Activated effector memory CD4-positive, alpha-beta T cell treated with Interleukin-2 at 50 U/mL for 16 hours (primary cell): ENCODE results near the gene PPP3CA.
"Not testable (repeated sequence)": the region's sequence is repeated elsewhere in the genome, so short reads cannot be mapped to it uniquely, and the experiment has no call there.

ENCODE experiments used
- DNase-seq: peaks from one replicate; pipeline ENCODE4 v3.0.0-alpha.2; 2020

The PPP3CA gene

DNA sequence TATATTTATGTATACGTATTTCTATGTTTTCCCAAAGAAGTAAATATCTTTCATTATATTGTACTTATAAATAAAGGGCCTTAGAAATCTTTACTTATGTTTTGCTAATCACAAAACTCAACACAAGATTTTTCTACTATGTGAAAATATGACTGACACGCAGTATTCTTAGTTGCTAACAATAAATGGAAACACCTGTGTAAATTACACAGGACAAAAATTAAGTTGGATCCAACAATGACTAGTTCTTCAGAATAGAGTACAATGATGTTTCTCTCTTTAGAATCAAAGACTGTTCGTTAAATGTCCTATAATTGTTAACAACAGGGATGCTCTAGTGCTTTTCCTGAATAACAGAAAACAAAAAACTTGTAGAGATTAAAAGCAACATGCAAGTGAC is 96.1 kb downstream of the PPP3CA start:
- DNase-seq, result no peak

DNA sequence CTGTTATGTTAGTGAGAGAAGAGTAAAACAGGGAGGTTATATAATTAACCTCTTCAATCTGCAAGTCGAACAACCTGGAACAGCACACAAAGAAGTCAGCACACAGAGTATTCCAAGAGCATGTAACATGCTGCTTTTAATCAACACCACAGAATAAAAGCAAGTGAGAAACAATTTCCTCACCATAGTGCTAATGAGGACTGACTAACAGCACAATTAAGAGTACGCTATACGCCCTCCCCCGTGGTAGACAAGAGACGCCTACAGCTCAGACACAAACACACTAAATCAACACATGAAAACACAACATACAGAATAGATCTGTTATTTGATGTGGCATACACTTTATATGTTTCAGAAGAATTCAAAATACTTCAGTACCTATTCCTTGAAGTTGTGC is 103.0 kb downstream of the PPP3CA start:
- DNase-seq, result no peak

DNA sequence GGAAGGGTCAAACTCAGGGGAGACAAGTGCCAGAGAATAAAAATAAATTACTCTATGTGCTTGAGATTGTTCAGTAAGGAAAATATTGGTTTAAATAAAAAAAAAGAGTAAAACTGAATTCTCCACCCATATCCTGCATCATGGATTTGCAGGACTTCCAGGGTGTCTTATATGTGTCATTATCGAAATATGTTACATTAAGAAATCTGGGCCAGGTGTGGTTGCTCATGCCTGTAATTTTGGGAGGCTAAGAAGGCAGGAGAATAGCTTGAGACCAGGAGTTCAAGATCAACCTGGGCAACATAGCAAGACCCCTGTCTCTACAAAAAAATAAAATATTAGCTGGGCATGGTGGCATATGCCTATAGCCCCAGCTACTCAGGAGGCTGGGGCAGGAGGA is 104.9 kb downstream of the PPP3CA start:
- DNase-seq, result no peak

DNA sequence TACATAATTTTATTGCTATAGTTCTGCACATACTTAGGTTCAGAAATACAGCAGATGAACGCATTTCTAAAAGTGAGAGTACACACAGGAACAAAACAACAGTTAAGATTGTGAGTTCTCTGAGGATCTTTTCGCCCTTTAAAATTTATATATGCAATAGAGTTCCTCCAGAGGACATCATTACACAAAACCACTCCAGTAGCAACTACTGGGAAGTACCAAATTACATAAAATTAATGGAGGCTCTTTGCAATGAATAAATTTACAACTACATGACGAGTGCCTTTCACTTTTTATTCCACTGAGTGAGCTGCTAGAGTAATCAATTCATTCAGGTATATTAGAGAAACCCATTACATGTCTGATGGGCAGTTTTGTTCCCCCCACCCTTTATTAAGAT is 107.2 kb downstream of the PPP3CA start:
- no peak for DNase-seq

GRCh38 chr4:101239665-101240064 is 107.7 kb downstream of the PPP3CA start:
- no peak for DNase-seq

DNA sequence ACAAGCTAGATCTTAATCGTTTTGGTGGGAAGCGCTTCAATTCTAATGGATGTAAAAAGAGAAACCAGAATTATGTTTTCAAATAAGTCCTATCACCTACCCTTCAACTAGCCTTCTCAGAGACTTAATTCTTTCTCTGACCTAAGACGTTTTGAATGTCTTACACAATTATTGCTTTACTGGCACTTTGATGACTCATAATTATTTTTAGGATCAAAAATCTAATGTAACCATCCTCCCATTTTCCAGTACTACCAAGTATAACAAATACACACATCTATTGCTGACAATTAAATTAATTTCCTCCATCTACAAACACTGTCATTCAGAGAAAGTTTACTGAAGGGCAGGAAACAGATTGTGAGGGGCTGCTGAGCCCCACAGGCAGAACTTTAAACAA is 108.6 kb downstream of the PPP3CA start:
- no peak for DNase-seq

- no peak for DNase-seq
Measured at GRCh38 chr4:101237773-101238172, 109.6 kb downstream of the PPP3CA start.

DNA sequence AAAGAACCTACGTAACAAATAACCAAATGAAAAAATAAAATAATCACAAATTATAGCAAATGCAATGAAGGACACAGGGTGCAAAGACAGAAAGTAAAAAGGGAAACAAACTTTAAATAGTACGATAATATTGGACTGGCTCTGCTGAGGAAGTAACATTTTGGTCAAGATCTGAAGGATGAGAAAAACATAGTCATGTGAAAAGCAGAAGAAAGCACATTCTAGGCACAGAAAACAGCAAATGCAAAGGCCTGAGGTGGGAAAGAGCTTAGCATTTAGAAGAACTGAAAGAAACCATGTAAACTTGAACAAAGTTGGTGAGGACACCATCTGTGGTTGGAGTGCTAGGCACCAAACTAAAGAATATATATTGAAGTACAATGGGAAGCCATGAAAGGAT is 111.2 kb downstream of the PPP3CA start:
- DNase-seq, result no peak

DNA sequence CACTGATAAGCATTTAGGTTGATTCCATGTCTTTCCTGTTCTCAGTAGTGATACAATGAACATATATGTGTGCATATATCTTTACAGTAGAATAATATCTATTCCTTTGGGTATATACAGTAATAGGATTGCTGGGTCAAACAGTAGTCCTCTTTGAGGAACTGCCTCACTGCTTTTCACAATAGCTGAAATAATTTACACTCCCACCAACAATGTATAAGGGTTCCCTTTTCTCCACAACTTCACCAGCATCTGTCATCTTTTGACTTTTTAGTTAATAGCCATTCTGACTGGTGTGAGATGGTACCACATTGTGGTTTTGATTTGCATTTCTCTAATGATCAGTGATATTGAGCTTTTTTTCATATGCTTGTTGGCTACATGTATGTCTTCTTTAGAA is 113.2 kb downstream of the PPP3CA start:
- not testable (repeated sequence) for DNase-seq

GRCh38 chr4:101232074-101232776 is 115.1 kb downstream of the PPP3CA start:
- no peak for DNase-seq

DNA sequence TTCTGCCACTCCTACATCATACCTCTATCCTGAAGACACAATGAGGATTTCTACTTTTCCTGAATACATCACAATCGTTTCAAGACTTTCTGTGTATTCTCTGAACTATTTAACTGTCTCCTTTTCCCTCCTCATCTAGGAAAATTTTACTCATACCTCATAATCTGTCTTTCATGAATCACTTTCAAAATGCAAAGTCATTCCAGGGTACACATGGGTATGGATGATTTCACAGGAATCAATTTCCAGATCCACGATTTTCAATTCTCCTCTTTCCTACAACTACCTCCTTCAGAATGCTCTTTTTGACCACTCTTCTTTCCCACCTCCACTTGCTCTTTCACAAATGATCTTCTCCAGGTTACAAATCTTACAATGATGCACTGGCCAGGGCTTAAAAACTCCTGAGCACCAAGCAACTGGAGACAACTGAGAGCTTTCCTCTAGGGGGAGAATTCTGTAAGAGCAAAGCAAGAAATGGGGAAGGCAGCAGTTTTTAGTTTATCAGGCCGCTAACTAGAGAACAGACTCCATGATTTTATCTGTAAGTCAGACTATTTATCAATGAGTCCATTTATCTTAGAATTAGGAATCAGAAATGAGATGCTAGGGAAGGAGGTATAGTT is 116.4 kb downstream of the PPP3CA start:
- no peak for DNase-seq

GRCh38 chr4:101229116-101229515 is 118.2 kb downstream of the PPP3CA start:
- DNase-seq, result no peak

DNA sequence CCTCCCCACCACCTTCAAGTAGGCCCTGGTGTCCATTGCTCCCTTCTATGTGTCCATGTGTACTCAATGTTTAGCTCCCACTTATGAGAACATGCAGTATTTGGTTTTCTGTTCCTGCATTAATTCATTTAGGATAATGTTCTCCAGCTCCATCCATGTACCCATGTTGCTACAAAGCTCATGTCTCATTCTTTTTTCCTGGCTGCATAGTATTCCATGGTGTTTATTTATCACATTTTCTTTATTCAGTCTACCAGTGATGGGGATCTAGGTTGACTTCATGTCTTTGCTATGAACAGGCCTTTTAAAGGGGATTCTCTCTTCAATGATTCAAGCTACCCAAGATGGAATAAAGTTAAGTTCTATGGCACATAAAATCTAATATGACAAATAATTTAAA is 119.6 kb downstream of the PPP3CA start:
- no peak for DNase-seq

GRCh38 chr4:101224358-101225218 is 122.7 kb downstream of the PPP3CA start:
- no peak for DNase-seq

- no peak for DNase-seq
Measured at GRCh38 chr4:101222156-101222845, 125.0 kb downstream of the PPP3CA start.

GRCh38 chr4:101221294-101221693 is 126.0 kb downstream of the PPP3CA start:
- DNase-seq, result no peak

GRCh38 chr4:101218894-101219293 is 128.4 kb downstream of the PPP3CA start:
- DNase-seq, result no peak

GRCh38 chr4:101218346-101218745 is 129.0 kb downstream of the PPP3CA start:
- DNase-seq, result no peak

GRCh38 chr4:101217353-101218031 is 129.8 kb downstream of the PPP3CA start:
- DNase-seq, result no peak

DNA sequence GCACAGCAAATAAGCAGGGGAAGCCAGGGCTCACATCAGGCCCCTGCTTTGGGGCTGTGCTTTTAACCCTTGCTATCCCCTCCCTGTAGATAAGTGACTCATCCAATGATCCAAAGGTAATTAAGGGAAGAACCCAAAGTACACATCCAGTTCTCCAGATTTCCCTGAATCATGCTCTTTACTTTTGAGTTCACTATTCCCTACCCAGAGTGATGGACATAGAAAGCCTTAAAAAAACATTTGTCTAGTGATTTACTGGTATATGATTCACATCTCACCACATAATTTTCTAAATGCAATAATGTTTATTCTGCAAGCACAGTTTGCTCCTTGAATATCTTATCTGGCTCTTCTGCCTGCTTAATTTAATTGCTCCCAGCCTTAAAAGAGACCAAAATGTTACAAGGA is 136.2 kb downstream of the PPP3CA start:
- no peak for DNase-seq

DNA sequence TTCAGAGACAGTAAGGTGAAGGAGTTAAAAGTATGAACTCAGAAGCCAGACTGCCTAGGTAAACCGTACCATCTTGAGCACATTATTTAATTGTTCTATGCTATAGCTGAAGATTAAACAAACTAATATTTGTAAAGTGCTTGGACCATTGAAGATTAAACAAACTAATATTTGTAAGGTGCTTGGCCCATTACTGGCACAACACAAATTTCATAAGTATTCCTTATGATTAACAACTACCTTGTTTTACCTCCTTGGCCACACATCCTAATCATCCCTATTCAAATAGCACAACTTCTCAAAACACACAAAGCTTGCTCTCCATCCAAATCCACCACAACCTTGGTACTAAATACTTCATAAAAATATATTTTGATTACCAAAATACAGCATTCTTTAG is 137.0 kb downstream of the PPP3CA start:
- DNase-seq, result no peak

- no peak for DNase-seq
Measured at GRCh38 chr4:101208171-101208570, 139.2 kb downstream of the PPP3CA start.

DNA sequence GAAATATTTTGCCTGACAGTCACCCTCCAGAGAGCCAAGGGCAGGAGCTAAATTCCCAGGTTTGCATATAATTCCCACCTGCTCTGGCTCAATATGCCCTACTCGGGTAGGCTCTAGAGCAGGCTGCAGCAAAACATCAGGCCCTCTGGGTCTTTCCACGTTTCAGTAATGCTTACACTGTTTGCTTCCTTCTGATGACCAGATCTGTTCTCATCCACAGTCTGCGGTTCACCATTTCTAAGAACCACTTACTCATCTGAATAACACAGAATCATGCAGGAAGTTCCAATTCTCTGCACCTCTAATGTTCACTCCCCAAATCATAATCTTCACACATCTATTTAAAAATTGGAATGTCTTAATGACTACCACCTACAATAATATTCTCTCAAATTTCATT is 141.4 kb downstream of the PPP3CA start:
- DNase-seq, result peak; percentile 19
